Parathyroid adenoma (tissue), 2 donors: ENCODE results near the gene RTKN2.

Experiments used
- H2AFZ ChIP-seq: fragments of 300-600 bp; sonication (generic); one replicate; pipeline ENCODE4 v1.7.0; 2017; ENCODE audit warnings: antibody characterized with exemption, mild to moderate bottlenecking
- H3K27ac ChIP-seq: fragments of 300-600 bp; sonication (generic); one replicate; pipeline ENCODE4 v1.7.0; 2017
- H3K27me3 ChIP-seq: fragments of 300-600 bp; sonication (generic); one replicate; pipeline ENCODE4 v1.7.0; 2017; ENCODE audit warnings: low read length; ENCODE audit not compliant: control insufficient read depth, insufficient read depth
- H3K36me3 ChIP-seq: fragments of 300-600 bp; sonication (generic); one replicate; pipeline ENCODE4 v1.7.0; 2017; ENCODE audit warnings: low read length; ENCODE audit not compliant: control insufficient read depth, insufficient read depth
- H3K4me1 ChIP-seq: fragments of 300-600 bp; sonication (generic); one replicate; pipeline ENCODE4 v1.7.0; 2017; ENCODE audit warnings: control low read depth
- H3K4me2 ChIP-seq: fragments of 300-600 bp; sonication (generic); one replicate; pipeline ENCODE4 v1.7.0; 2017; ENCODE audit warnings: low read length
- H3K4me3 ChIP-seq: fragments of 300-600 bp; sonication (generic); one replicate; pipeline ENCODE4 v1.7.0; 2017; ENCODE audit warnings: low read depth, low read length
- H3K79me2 ChIP-seq: fragments of 300-600 bp; sonication (generic); one replicate; pipeline ENCODE4 v1.7.0; 2017; ENCODE audit warnings: control low read depth
- H3K9ac ChIP-seq: fragments of 300-600 bp; sonication (generic); one replicate; pipeline ENCODE4 v1.7.0; 2017; ENCODE audit warnings: mild to moderate bottlenecking
- H3K9me3 ChIP-seq: fragments of 300-600 bp; sonication (generic); one replicate; pipeline ENCODE4 v1.7.0; 2017; ENCODE audit warnings: low read length; ENCODE audit not compliant: control insufficient read depth
- TF ChIP-seq, protein P1 (sequence below): fragments of 300-600 bp; sonication (generic); IDR thresholded peaks from one replicate; pipeline ENCODE4 v1.7.0; 2017; ENCODE audit warnings: antibody characterized with exemption, mild to moderate bottlenecking
- donor health status: primary hyperparathyroidism.

The RTKN2 gene

GRCh38 chr10:62133618-62134017 lies 135.0 kb downstream of the RTKN2 start:
- Histone ChIP-seq H3K4me1 (no peaks in the 10 kb centered on the region), H2AFZ (no peak overlapping the region), H3K79me2 (no peaks in the 10 kb centered on the region), H3K4me2 (no peak overlapping the region), H3K27ac (no peak overlapping the region), H3K36me3 (no peaks in the 10 kb centered on the region), H3K9ac (no peak overlapping the region), H3K27me3 (no peaks in the 10 kb centered on the region), H3K9me3 (no peaks in the 10 kb centered on the region), H3K4me3 (no peak overlapping the region)
- TF ChIP-seq, protein P1, sequence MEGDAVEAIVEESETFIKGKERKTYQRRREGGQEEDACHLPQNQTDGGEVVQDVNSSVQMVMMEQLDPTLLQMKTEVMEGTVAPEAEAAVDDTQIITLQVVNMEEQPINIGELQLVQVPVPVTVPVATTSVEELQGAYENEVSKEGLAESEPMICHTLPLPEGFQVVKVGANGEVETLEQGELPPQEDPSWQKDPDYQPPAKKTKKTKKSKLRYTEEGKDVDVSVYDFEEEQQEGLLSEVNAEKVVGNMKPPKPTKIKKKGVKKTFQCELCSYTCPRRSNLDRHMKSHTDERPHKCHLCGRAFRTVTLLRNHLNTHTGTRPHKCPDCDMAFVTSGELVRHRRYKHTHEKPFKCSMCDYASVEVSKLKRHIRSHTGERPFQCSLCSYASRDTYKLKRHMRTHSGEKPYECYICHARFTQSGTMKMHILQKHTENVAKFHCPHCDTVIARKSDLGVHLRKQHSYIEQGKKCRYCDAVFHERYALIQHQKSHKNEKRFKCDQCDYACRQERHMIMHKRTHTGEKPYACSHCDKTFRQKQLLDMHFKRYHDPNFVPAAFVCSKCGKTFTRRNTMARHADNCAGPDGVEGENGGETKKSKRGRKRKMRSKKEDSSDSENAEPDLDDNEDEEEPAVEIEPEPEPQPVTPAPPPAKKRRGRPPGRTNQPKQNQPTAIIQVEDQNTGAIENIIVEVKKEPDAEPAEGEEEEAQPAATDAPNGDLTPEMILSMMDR: no peak
